ENCODE results near the gene ERC2.

GRCh38 chr3:56115199-56115598 lies 353.1 kb downstream of the ERC2 start:
- TF ChIP-seq CTCF (IDR thresholded peaks at IDR 0.05), result no peak
- no peak for TF ChIP-seq POLR2A (IDR thresholded peaks at IDR 0.05)
